ENCODE measurements around the gene PDE4D. TPM values are rescaled to one million over a fixed set of nuclear protein-coding genes. Genes with fewer than 3 reads are reported as not detected.

The PDE4D gene
- total and polyA plus RNA-seq, 10 of the 15 experiments (the other 5 are each of a cell fraction or from before 2014, with no cell fraction given), result 0.87 to 4.1 (median 2.2) TPM

GRCh38 chr5:59694411-59694810, 199.1 kb downstream of the PDE4D start:
- intact Hi-C loops (cut with micrococcal nuclease; ENCODE audit: unreplicated experiment) (no loop called here), in situ Hi-C loops (cut with MboI) (no loop called here)
- H3K4me3 ChIP-seq, result no peak overlapping the region
- ChIA-PET SMC1A (ENCODE audit: uncharacterized antibody, unreplicated experiment) (no interaction called here), POLR2A (interaction anchor here (0.5 kb wide), 1 partner anchor 1345 kb away, joined by 3 read pairs; no protein-coding TSS in a partner anchor), RAD21 (ENCODE audit: unreplicated experiment) (no interaction called here), CTCF (interaction anchor here (0.8 to 1.2 kb wide), 2 partner anchors 107 to 137 kb away, joined by 3 read pairs; no protein-coding TSS in a partner anchor)
- ATAC-seq, result no peak
- no peak overlapping the region for H2AFZ ChIP-seq (ENCODE audit: control insufficient read depth, low read depth, low read length)
- H3K4me1 ChIP-seq (ENCODE audit: control insufficient read depth, insufficient read depth, low read length), result no peaks in the 10 kb centered on the region
- TF ChIP-seq ZNF24 (IDR thresholded peaks at IDR 0.05) (no peak), IRF4 (IDR thresholded peaks at IDR 0.05; ENCODE audit: low read depth, low read length) (no peak), MTA2 (IDR thresholded peaks at IDR 0.05; ENCODE audit: low read depth) (no peak), E4F1 (IDR thresholded peaks at IDR 0.05; ENCODE audit: borderline replicate concordance, partially characterized antibody) (no peak), RFX5 (IDR thresholded peaks at IDR 0.05; ENCODE audit: low read depth, low read length) (no peak), TAF1 (IDR thresholded peaks at IDR 0.05; ENCODE audit: borderline replicate concordance, low read depth, low read length) (no peak), ZBTB4 (CRISPR knock-in tag; IDR thresholded peaks at IDR 0.05) (no peak)
- TF ChIP-seq, protein P1, sequence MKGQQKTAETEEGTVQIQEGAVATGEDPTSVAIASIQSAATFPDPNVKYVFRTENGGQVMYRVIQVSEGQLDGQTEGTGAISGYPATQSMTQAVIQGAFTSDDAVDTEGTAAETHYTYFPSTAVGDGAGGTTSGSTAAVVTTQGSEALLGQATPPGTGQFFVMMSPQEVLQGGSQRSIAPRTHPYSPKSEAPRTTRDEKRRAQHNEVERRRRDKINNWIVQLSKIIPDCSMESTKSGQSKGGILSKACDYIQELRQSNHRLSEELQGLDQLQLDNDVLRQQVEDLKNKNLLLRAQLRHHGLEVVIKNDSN (IDR thresholded peaks at IDR 0.05; ENCODE audit: borderline replicate concordance, extremely low read length, insufficient read depth, low read depth, low read length), result no peak
- TF ChIP-seq, protein P2, sequence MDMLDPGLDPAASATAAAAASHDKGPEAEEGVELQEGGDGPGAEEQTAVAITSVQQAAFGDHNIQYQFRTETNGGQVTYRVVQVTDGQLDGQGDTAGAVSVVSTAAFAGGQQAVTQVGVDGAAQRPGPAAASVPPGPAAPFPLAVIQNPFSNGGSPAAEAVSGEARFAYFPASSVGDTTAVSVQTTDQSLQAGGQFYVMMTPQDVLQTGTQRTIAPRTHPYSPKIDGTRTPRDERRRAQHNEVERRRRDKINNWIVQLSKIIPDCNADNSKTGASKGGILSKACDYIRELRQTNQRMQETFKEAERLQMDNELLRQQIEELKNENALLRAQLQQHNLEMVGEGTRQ (IDR thresholded peaks at IDR 0.05; ENCODE audit: borderline replicate concordance, low read depth, low read length), result no peak
- BruUV-seq (replicated peaks), result no TSS peak
- no peaks in the 10 kb centered on the region for H3K79me2 ChIP-seq (ENCODE audit: control insufficient read depth, insufficient read depth, low read length)
- no peaks in the 10 kb centered on the region for H4K20me1 ChIP-seq (ENCODE audit: control insufficient read depth, insufficient read depth)
- no peak for DNase-seq (ENCODE audit: low read depth, low spot score)
- H3K27me3 ChIP-seq (replicated peaks in 1 of 2; ENCODE audit: control insufficient read depth in 2 of 2, insufficient read depth in 2 of 2, low read length in 1 of 2), result no peaks in the 10 kb centered on the region
- H3K27ac ChIP-seq (ENCODE audit: control insufficient read depth, insufficient read depth), result no peak overlapping the region
- no peak for FAIRE-seq
- no peaks in the 10 kb centered on the region for H3K9me3 ChIP-seq (replicated peaks; ENCODE audit: control insufficient read depth, insufficient read depth, low read length)
- 54% methylated on average over 4 of the region's 4 CpGs for WGBS (ENCODE audit: insufficient coverage, insufficient replicate concordance, low lambda C conversion rate, missing lambda C conversion rate)
- H3K4me2 ChIP-seq (ENCODE audit: control insufficient read depth, insufficient read depth), result no peak overlapping the region
- H3K36me3 ChIP-seq (ENCODE audit: control insufficient read depth in 2 of 2, insufficient read depth in 2 of 2, low read length in 1 of 2), result no peaks in the 10 kb centered on the region
- H3K9ac ChIP-seq (ENCODE audit: control insufficient read depth, insufficient read depth, low read length), result no peak overlapping the region

Data from GM12878 (cell line).